ENCODE data around the gene SASS6.

DNA sequence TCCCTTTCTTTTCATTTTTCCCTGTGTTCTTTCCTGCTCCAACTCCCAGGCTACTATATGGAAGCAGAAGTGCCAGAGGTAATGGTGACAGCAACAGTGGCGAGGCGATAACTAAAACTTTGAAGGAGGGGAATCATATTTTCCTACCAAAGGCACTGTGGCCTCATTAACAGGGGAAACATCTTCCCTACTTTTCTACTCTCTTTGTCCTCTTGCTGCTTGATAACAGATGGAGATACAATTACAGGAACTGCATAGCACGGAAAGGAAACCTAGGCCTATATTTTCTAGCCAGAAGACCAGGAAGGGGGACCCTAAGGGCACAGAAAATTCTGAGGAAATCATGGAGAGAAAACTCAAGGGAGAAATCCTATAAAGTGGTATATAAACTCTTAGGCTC is 42.3 kb downstream of the SASS6 start:
- TF ChIP-seq, protein P1, sequence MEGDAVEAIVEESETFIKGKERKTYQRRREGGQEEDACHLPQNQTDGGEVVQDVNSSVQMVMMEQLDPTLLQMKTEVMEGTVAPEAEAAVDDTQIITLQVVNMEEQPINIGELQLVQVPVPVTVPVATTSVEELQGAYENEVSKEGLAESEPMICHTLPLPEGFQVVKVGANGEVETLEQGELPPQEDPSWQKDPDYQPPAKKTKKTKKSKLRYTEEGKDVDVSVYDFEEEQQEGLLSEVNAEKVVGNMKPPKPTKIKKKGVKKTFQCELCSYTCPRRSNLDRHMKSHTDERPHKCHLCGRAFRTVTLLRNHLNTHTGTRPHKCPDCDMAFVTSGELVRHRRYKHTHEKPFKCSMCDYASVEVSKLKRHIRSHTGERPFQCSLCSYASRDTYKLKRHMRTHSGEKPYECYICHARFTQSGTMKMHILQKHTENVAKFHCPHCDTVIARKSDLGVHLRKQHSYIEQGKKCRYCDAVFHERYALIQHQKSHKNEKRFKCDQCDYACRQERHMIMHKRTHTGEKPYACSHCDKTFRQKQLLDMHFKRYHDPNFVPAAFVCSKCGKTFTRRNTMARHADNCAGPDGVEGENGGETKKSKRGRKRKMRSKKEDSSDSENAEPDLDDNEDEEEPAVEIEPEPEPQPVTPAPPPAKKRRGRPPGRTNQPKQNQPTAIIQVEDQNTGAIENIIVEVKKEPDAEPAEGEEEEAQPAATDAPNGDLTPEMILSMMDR (IDR thresholded peaks at IDR 0.05; ENCODE audit: low read depth, low read length, missing input control): no peak
- TF ChIP-seq, protein P2, sequence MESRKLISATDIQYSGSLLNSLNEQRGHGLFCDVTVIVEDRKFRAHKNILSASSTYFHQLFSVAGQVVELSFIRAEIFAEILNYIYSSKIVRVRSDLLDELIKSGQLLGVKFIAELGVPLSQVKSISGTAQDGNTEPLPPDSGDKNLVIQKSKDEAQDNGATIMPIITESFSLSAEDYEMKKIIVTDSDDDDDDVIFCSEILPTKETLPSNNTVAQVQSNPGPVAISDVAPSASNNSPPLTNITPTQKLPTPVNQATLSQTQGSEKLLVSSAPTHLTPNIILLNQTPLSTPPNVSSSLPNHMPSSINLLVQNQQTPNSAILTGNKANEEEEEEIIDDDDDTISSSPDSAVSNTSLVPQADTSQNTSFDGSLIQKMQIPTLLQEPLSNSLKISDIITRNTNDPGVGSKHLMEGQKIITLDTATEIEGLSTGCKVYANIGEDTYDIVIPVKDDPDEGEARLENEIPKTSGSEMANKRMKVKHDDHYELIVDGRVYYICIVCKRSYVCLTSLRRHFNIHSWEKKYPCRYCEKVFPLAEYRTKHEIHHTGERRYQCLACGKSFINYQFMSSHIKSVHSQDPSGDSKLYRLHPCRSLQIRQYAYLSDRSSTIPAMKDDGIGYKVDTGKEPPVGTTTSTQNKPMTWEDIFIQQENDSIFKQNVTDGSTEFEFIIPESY (IDR thresholded peaks at IDR 0.05): no peak
- TF ChIP-seq GABPA (IDR thresholded peaks at IDR 0.05 in 1 of 2, conservative IDR thresholded peaks at IDR 0.05 in 1 of 2): no peak
- no peak for TF ChIP-seq JUND (IDR thresholded peaks at IDR 0.05)
- TF ChIP-seq, protein P3, sequence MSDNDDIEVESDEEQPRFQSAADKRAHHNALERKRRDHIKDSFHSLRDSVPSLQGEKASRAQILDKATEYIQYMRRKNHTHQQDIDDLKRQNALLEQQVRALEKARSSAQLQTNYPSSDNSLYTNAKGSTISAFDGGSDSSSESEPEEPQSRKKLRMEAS (IDR thresholded peaks at IDR 0.05): no peak
- TF ChIP-seq, protein P4, sequence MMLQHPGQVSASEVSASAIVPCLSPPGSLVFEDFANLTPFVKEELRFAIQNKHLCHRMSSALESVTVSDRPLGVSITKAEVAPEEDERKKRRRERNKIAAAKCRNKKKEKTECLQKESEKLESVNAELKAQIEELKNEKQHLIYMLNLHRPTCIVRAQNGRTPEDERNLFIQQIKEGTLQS (IDR thresholded peaks at IDR 0.05): no peak
- TF ChIP-seq YY1 (IDR thresholded peaks at IDR 0.05): no peak
- TF ChIP-seq HNF4G (IDR thresholded peaks at IDR 0.05): no peak
